Stimulated activated CD8-positive, alpha-beta memory T cell treated with anti-CD3 and anti-CD28 coated beads, Interleukin-15, amount 100 ng/mL, for 48 hours (primary cell): ENCODE data around the gene CHD9.

Experiments used
- DNase-seq, 2 donors: peaks; one replicate each; pipeline ENCODE4 v3.0.0-alpha.2; 2020; ENCODE audit warnings: low read depth in 2 of 2

Gene CHD9

GRCh38 chr16:53357955-53358354 lies 303.2 kb downstream of the CHD9 start:
- no peak for DNase-seq

- no peak for DNase-seq
Observed at GRCh38 chr16:53358884-53359283, 304.1 kb downstream of the CHD9 start.

- DNase-seq = no peak
Observed at GRCh38 chr16:53369921-53370320, 315.1 kb downstream of the CHD9 start.

- DNase-seq = no peak
Observed at GRCh38 chr16:53370827-53371226, 316.0 kb downstream of the CHD9 start.

GRCh38 chr16:53372992-53373871 lies 318.4 kb downstream of the CHD9 start:
- DNase-seq = peak; percentile 49 to 52

- DNase-seq = no peak
Observed at GRCh38 chr16:53374800-53375199, 320.0 kb downstream of the CHD9 start.

- no peak for DNase-seq
Observed at GRCh38 chr16:53378138-53378537, 323.3 kb downstream of the CHD9 start.
